Skin of body (tissue), 2 donors: Measurements from ENCODE around the gene SNCG. TPM values are rescaled to one million over a fixed set of nuclear protein-coding genes. Genes with fewer than 3 reads are reported as not detected.

Experiments used
- small RNA-seq: library from RNA; depleted of rRNA; stranded (forward); fragments of <200 nt; gene quantifications from one replicate; pipeline ENCODE3, GENCODE V24; 2014; ENCODE audit warnings: low replicate concordance
- total RNA-seq: library from RNA; depleted of rRNA; stranded (reverse); fragments of >200 nt; gene quantifications from one replicate; pipeline ENCODE4 v1.2.3, GENCODE V29; 2014

The SNCG gene
- total RNA-seq, 1 donor from 2014 or later = 7.1 TPM

Small RNAs within 50 kb of the gene (small RNA-seq; reads per million reads assigned to genes)
- gene BMS1P3 = not detected

Other genes starting within 250 kb of the SNCG start
- 58.5 TPM for gene BMPR1A, start 202.0 kb upstream of the SNCG start, total RNA-seq
- 20.4 TPM for gene MMRN2, start 984 bp upstream of the SNCG start, total RNA-seq
- gene ADIRF, start 9.9 kb downstream of the SNCG start, total RNA-seq = 69.2 TPM
- gene FAM25A, start 61.7 kb downstream of the SNCG start, total RNA-seq = 16.3 TPM
- gene GLUD1, start 136.2 kb downstream of the SNCG start, total RNA-seq = 134 TPM
- gene SHLD2, start 136.6 kb downstream of the SNCG start, total RNA-seq = 37.9 TPM